Activated CD8-positive, alpha-beta T cell treated with anti-CD3 and anti-CD28 coated beads for 36 hours (primary cell): ENCODE measurements around the gene DOCK2. TPM values are rescaled to one million over a fixed set of nuclear protein-coding genes. Genes with fewer than 3 reads are reported as not detected.

Experiments
- ATAC-seq: fragments of 200-7000 bp; cut with Tn5 transposase; one replicate; pipeline ENCODE4 v1.10.0; 2021; ENCODE audit warnings: mild to moderate bottlenecking, moderate library complexity
- CTCF ChIA-PET: fragments of 350-600 bp; sonication (Branson Sonifier 250); formaldehyde crosslinking; loops from one replicate; lab custom pipeline; 2021; ENCODE audit warnings: antibody characterized with exemption; lab: Charles Lee
- POLR2A ChIA-PET: fragments of 350-600 bp; sonication (Branson Sonifier 250); formaldehyde crosslinking; loops from one replicate; lab custom pipeline; 2021; ENCODE audit warnings: antibody characterized with exemption; lab: Charles Lee
- DNase-seq: peaks from one replicate; pipeline ENCODE4 v3.0.0-alpha.2; 2020
- H3K27ac Mint-ChIP-seq: one replicate; pipeline ENCODE4 v1.8.0; 2021; ENCODE audit warnings: mild to moderate bottlenecking, mixed read lengths
- H3K27me3 Mint-ChIP-seq: one replicate; pipeline ENCODE4 v1.8.0; 2021; ENCODE audit warnings: mixed read lengths
- H3K36me3 Mint-ChIP-seq: one replicate; pipeline ENCODE4 v1.8.0; 2021; ENCODE audit warnings: low read depth, mixed read lengths
- H3K4me1 Mint-ChIP-seq: one replicate; pipeline ENCODE4 v1.8.0; 2021; ENCODE audit warnings: low read depth, mixed read lengths
- H3K4me3 Mint-ChIP-seq: one replicate; pipeline ENCODE4 v1.8.0; 2021; ENCODE audit warnings: mild to moderate bottlenecking, moderate library complexity, mixed read lengths
- H3K9me3 Mint-ChIP-seq: one replicate; pipeline ENCODE4 v1.8.0; 2021; ENCODE audit warnings: mixed read lengths
- intact Hi-C: fragments of 100-400 bp; cut with micrococcal nuclease; formaldehyde crosslinking; loops from one replicate; pipeline ENCODE4 v1.10.0; 2022
- total RNA-seq, 2 experiments: library from RNA; stranded (reverse); gene quantifications; one replicate each; pipeline ENCODE4 v1.2.3, GENCODE V29; 2021
- TF ChIP-seq, protein P1 (sequence below): fragments of 200-600 bp; IDR thresholded peaks from one replicate; pipeline ENCODE4 v1.8.0; 2022; ENCODE audit warnings: antibody characterized with exemption, mild to moderate bottlenecking

The DOCK2 gene
- total RNA-seq, 2 experiments from 2014 or later: 180 to 181 TPM

DNA sequence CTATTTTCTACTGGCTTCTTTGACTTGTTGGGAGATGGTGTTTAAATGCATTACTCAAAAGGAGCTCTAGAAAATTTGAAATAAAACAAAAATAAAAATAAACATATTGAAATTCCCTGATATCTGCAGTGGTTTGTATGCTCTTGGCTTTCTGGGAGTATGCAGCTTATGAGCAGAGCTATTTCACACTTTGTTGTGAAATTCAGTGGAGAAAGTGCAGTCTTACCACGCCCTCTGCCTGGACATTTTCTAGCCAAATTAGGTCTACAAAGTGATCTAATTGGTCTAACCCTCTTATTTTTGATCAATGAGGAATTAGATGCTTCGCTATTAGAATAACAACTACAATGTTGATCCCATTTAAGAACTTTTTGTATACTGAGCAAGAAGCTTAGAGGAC, 276.4 kb downstream of the DOCK2 start:
- Mint-ChIP-seq H3K27ac (no peak overlapping the region), H3K27me3 (no peaks in the 10 kb centered on the region), H3K36me3 (peaks cover 6% of the 10 kb centered on the region), H3K4me1 (no peaks in the 10 kb centered on the region), H3K9me3 (no peaks in the 10 kb centered on the region), H3K4me3 (no peak overlapping the region)
- DNase-seq (no peak), ATAC-seq (no peak)
- TF ChIP-seq, protein P1, sequence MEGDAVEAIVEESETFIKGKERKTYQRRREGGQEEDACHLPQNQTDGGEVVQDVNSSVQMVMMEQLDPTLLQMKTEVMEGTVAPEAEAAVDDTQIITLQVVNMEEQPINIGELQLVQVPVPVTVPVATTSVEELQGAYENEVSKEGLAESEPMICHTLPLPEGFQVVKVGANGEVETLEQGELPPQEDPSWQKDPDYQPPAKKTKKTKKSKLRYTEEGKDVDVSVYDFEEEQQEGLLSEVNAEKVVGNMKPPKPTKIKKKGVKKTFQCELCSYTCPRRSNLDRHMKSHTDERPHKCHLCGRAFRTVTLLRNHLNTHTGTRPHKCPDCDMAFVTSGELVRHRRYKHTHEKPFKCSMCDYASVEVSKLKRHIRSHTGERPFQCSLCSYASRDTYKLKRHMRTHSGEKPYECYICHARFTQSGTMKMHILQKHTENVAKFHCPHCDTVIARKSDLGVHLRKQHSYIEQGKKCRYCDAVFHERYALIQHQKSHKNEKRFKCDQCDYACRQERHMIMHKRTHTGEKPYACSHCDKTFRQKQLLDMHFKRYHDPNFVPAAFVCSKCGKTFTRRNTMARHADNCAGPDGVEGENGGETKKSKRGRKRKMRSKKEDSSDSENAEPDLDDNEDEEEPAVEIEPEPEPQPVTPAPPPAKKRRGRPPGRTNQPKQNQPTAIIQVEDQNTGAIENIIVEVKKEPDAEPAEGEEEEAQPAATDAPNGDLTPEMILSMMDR: no peak
- intact Hi-C loops: no loop called here
- CTCF ChIA-PET: no interaction called here
- POLR2A ChIA-PET: interaction anchor here (0.6 kb wide), 1 partner anchor 152 kb away, joined by 5 read pairs; no protein-coding TSS in a partner anchor

DNA sequence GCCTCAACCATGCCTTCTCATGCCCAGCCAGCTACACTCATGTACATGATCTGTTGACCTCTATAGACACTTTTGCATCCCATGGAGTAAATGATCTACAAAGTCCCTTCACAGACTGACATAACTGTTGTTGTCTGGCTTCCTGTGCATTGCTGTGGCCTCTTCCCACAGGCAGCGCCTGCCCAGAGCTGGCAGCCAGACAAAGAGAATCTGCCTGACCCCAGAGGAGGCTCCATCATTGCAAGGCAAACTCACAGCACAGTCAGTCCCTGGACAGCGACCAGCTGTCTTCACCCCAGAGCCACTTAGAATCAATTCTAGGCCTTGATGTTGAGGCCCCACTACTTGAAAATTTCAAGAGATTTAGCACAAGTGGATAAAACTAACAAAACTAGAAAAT, 277.7 kb downstream of the DOCK2 start:
- peaks cover 6% of the 10 kb centered on the region for H3K36me3 Mint-ChIP-seq
- ATAC-seq (no peak), DNase-seq (no peak)
- no peaks in the 10 kb centered on the region for H3K9me3 Mint-ChIP-seq
- ChIA-PET CTCF (no interaction called here), POLR2A (no interaction called here)
- H3K4me1 Mint-ChIP-seq: no peaks in the 10 kb centered on the region
- intact Hi-C loops: no loop called here
- no peaks in the 10 kb centered on the region for H3K27me3 Mint-ChIP-seq
- H3K27ac Mint-ChIP-seq: no peak overlapping the region
- TF ChIP-seq, protein P1: no peak
- H3K4me3 Mint-ChIP-seq: no peak overlapping the region

DNA sequence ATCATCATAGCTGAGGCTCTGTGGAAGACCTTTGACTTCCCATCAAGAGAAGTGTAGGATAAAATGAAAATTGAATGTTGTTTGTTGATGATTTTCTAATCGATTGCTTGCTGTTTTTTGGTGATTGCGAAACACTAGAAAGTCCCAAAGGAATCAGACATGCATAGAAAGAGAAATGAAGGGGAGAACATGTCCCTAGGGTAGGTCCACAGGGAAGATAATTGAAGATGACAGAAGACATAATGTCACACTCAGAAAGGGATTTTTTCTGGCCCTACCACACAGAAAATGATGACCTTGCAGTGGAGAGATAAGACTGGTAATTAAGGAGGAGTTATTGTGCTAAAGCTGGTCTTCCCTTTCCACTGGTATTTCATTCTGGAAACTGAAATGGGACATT, 280.4 kb downstream of the DOCK2 start:
- Mint-ChIP-seq H3K27ac (no peak overlapping the region), H3K36me3 (peaks cover 4% of the 10 kb centered on the region), H3K4me1 (no peaks in the 10 kb centered on the region), H3K4me3 (no peak overlapping the region), H3K27me3 (no peaks in the 10 kb centered on the region), H3K9me3 (no peaks in the 10 kb centered on the region)
- ATAC-seq (no peak), DNase-seq (no peak)
- CTCF ChIA-PET: no interaction called here
- POLR2A ChIA-PET: interaction anchor here (0.6 kb wide), 1 partner anchor 30 kb away, joined by 3 read pairs; no protein-coding TSS in a partner anchor
- intact Hi-C loops: no loop called here
- TF ChIP-seq, protein P1: no peak

DNA sequence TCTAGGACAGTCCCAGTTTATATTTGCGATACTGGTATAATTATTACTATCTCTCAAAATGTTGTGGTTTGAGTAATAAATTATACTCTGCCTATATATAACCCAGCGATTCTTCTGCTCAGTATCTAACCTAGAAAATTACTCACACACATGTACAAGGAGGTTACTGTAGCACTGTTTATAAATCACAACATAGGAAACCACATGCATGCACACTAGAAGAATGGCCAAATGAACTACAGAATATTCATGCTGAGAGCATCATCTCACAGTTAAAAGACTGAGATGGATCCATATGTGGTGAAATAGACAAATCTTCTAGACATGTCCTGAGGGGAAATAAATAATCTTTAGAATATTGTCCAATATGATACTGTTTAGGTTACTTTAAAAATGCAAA, 281.2 kb downstream of the DOCK2 start:
- ATAC-seq (no peak), DNase-seq (no peak)
- peaks cover 3% of the 10 kb centered on the region for H3K36me3 Mint-ChIP-seq
- H3K9me3 Mint-ChIP-seq: no peaks in the 10 kb centered on the region
- intact Hi-C loops: no loop called here
- H3K27ac Mint-ChIP-seq: no peak overlapping the region
- no peaks in the 10 kb centered on the region for H3K27me3 Mint-ChIP-seq
- no peak overlapping the region for H3K4me3 Mint-ChIP-seq
- TF ChIP-seq, protein P1: no peak
- ChIA-PET CTCF (no interaction called here), POLR2A (no interaction called here)
- no peaks in the 10 kb centered on the region for H3K4me1 Mint-ChIP-seq

DNA sequence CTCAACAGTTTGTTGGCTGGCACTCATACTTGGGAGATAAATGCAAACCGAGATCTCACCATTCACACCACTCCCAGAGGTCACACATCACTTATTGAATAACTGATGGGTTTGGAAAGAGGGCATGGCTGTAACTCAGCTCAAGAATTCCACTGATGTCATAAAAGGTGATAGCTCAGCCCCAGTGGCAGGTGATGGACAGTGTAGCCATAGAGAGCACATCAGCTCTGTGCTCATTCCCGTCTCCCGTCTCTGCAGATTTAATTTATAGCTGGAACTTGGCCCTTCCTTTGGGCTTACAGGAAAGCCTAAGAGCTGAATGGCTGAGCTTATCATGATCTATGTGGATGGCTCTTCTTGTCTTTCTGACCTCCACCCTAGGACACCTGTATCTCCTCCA, 283.4 kb downstream of the DOCK2 start:
- ChIA-PET CTCF (no interaction called here), POLR2A (no interaction called here)
- H3K27ac Mint-ChIP-seq: no peak overlapping the region
- no peak for ATAC-seq
- TF ChIP-seq, protein P1: no peak
- no peak overlapping the region for H3K4me3 Mint-ChIP-seq
- no peaks in the 10 kb centered on the region for H3K27me3 Mint-ChIP-seq
- intact Hi-C loops: no loop called here
- peaks cover 10% of the 10 kb centered on the region for H3K4me1 Mint-ChIP-seq
- H3K36me3 Mint-ChIP-seq: peaks cover 7% of the 10 kb centered on the region
- H3K9me3 Mint-ChIP-seq: no peaks in the 10 kb centered on the region
- DNase-seq: no peak
